Amygdala (tissue), 56 donors: ENCODE data around the gene COL13A1.

ENCODE experiments used
- DNase-seq, 56 donors: peaks; one replicate each; lab custom pipeline; 2025; lab: John Stamatoyannopoulos, UW

COL13A1 gene

GRCh38 chr10:69901022-69901421 lies 99.3 kb downstream of the COL13A1 start:
- no peak for DNase-seq

- peak in 13 of 56 donors; percentile 5 to 26 (median 9) for DNase-seq
Observed at GRCh38 chr10:69901628-69902505, 100.2 kb downstream of the COL13A1 start.

GRCh38 chr10:69902835-69903535 lies 101.3 kb downstream of the COL13A1 start:
- DNase-seq, result peak in 8 of 56 donors; percentile 3 to 54 (median 12)

- no peak for DNase-seq
Observed at GRCh38 chr10:69904533-69904932, 102.8 kb downstream of the COL13A1 start.

DNA sequence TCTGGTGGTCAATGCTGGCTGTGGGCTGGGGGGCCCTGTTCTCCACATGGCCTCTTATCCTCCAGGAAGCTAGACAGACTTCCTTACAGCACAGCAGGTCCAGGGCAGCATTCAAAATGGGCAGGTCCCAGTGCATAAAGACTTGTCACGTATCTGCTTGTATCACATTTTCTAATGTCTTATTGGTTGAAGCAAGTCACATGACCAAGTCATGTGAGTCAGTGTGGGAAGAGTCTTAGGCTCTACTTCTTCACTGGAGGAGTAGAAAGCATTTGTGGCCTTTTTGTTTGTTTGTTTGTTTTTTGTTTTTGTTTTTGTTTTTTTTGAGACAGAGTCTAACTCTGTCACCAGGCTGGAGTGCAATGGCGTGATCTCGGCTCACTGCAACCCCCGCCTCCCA lies 104.7 kb downstream of the COL13A1 start:
- no peak for DNase-seq

DNA sequence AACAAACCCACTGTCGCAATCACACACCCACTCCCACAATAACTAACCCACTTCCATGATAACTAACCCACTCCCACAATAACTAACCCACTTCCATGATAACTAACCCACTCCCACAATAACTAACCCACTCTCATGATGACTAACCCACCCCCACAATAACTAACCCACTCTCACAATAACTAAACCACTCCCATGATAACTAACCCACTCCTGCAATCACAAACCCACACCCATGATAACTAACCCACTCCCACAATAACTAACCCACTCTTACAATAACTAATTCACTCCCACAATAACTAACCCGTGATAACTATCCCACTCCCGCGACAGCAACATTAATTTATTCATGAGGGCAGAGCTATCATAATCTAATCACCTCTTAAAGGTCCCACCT lies 105.8 kb downstream of the COL13A1 start:
- DNase-seq, result no peak

DNA sequence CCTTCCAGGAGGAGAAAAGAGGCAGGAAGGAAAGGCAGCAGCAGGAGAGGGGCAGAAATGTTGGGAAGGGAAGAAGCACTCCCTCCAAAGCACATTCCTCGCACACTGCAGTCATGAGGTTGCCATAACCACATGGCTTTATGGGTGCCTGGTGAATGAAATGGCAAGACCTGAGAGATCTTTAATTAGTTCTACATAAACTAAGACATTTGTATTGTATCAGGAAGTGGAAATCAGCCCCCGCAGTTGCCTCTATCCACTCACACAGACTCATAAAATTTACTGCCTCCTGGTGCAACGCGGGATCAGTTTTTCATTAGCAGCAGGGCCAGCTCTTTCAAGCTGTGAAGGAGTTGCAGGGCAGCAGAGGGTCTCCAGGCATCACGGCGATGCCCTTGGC lies 106.4 kb downstream of the COL13A1 start:
- no peak for DNase-seq

DNA sequence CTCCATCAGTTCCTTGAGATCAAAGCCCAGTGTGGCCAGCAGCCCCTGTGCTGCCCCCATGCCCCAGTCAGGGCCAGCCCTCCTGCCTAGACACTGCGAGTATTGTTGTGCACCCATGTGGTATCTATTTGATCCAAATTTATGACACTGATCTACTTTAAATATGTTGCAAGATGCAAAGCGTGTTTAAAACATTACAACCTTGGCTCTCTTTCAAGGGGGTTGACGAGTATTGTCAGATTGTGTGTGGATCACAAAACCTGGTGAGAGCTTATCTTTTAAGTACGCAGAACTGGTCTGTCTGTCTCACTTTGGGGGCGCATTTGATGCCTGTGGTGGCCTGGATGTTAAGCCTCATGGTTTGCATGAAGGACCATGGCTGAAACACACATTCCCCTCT lies 108.9 kb downstream of the COL13A1 start:
- no peak for DNase-seq

DNA sequence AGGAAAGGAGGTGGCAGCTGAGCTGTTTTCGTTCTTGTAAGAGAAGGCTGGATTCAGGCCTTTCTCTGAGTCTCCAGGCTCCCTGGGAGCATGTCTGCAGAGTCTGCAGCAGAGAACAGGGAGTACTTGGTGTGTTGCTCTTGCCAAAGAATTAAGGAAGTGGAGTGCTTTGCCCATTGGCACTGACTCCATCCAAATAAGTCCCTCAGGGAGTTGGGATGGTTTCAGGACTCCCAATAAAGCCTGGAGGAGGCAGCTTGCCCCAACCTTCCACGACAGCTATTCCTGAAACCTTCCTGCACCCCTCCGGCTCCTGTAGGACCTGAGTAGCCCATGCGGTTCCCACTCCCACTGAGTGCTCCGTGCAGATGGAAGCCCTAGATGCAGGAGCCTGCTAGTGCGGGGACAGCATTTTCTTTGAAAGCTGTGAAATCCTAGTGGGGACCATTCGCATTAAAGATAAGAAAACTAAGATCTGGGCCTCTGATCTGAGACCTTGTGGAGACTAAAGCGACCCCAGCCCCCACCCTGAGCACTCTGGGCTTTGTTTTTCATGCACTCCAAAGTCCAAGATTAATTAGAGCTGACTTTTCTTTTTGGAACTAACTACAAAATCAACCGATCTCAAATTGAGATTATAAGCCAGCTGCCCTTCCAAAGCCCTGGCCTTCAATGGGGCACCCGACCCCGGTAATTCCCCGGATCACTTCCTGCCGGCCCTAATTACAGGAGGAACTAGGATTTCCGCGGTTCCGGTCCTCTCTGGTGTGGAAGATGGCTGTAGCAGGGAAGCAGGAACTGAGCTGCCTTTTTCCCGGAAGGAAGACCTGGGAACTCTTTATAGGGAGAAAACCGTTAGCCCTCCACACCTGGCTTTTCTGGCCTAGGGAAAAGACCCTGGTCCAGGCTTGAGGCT lies 110.2 kb downstream of the COL13A1 start:
- DNase-seq, result peak in 28 of 56 donors; percentile 4 to 66 (median 24)

GRCh38 chr10:69912589-69912988 lies 110.9 kb downstream of the COL13A1 start:
- DNase-seq, result no peak

GRCh38 chr10:69913606-69914382 lies 112.1 kb downstream of the COL13A1 start:
- no peak for DNase-seq

DNA sequence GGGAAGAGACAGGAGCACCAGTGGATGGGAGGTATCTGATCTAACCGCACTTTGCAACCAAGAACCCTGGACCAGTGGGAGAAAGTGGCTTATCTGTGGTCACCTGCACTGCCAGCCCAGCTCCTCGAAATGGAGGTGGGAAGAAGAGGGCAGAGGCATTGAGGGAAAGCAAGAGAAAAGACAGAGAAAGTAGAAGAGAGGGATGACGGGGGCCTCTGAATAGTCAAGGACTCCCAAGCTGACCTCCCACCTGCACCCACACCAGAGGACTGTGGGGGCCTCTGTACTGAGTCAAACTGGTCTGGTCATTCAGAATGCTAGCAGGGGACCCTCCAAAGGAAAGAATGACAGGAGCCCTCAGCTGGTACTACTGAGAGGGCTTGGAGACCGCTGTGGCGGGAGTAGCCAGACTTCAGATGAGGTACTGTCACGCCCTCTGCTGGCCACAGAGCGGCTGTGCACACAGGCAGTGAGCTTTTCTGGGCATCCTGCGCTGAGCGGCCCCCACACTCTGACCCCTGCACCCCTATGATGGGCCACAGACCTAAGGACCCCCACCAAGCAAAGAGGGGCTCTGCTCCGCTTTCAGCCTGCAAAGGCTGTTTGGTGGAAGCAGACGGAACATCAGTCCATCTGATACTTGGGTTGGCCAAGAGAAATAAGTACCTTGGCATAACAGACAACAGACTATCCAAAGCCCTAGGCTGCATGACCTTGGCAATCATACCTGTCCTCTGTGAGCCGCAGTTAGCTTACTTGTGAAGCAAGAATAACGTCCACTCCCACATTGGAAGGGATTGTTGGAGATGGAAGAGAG lies 112.9 kb downstream of the COL13A1 start:
- DNase-seq, result peak in 53 of 56 donors; percentile 8 to 75 (median 40)

DNA sequence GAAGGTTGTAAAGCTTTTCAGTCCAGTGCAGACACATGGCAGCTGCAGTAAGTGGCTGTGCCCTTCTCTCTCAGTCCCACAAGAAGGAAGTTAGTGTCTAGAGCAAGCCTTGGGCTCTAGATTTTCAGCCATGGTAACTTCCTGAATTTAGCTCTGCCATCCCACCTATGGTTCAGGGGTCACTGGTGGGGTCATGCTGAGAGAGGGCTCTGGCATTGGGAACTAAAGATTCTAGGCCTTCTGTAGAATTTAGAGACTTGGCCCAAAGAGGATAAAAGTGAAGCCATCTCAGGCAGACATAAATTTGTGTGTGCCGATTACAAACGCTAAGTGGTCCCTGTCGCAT lies 113.5 kb downstream of the COL13A1 start:
- DNase-seq, result no peak

GRCh38 chr10:69916118-69916517 lies 114.4 kb downstream of the COL13A1 start:
- DNase-seq, result no peak

GRCh38 chr10:69918036-69918435 lies 116.3 kb downstream of the COL13A1 start:
- no peak for DNase-seq

- no peak for DNase-seq
Observed at GRCh38 chr10:69919250-69919649, 117.5 kb downstream of the COL13A1 start.

- no peak for DNase-seq
Observed at GRCh38 chr10:69925111-69925510, 123.4 kb downstream of the COL13A1 start.

DNA sequence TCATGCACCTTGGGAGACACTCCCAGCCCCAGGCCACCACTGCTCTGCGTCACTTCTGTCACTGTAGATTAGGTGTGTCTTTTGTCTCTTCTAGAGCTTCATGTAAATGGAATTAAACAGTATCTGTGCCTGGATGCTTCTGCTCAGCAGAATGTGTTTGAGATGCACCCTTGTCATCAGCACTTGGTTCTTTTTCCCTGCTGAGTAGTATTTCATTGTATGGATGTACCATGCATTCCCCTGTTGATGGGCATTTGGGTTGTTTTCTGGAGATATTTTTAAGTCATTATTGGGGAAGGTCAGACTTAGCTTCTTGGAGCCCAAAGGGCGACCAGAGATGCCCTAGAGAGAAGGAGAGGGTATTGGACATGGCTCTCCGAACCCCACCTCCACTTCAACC lies 126.6 kb downstream of the COL13A1 start:
- DNase-seq, result no peak

DNA sequence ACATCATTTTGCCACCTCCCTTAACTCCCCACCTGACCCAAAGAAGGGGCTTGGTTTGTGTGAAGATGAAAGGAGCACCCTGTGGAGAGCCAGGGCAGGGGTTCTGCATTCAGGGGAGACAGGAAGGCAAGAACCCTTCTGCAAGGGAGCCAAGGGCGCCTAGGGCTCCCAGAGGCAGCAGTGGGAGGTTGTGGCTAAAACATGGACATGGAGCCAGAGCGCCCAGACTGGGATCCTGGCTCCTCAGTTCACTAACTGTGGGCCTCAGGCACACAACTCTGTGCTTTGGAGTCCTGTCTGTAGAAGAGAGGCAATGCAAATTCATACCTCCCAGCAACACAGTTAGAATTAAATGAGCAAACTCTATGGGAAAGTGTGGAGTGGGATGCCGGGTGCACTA lies 127.9 kb downstream of the COL13A1 start:
- no peak for DNase-seq
